ENCODE data around the gene GPR85.
"Not testable (repeated sequence)": the region's sequence is repeated elsewhere in the genome, so short reads cannot be mapped to it uniquely, and the experiment has no call there.

The GPR85 gene

GRCh38 chr7:113054938-113055337 is 31.7 kb downstream of the GPR85 start:
- H3K4me3 ChIP-seq (replicated peaks; ENCODE audit: insufficient read depth, low read length) = no peak overlapping the region
- H3K27ac ChIP-seq (replicated peaks) = no peak overlapping the region
- no peak for DNase-seq (ENCODE audit: low read depth in 1 of 2, low spot score in 1 of 2)
- H3K27me3 ChIP-seq (ENCODE audit: insufficient read depth, poor library complexity, severe bottlenecking) = no peaks in the 10 kb centered on the region
- TF ChIP-seq CTCF (IDR thresholded peaks at IDR 0.05; ENCODE audit: insufficient read depth, low read length) = no peak
- TF ChIP-seq, protein P1, sequence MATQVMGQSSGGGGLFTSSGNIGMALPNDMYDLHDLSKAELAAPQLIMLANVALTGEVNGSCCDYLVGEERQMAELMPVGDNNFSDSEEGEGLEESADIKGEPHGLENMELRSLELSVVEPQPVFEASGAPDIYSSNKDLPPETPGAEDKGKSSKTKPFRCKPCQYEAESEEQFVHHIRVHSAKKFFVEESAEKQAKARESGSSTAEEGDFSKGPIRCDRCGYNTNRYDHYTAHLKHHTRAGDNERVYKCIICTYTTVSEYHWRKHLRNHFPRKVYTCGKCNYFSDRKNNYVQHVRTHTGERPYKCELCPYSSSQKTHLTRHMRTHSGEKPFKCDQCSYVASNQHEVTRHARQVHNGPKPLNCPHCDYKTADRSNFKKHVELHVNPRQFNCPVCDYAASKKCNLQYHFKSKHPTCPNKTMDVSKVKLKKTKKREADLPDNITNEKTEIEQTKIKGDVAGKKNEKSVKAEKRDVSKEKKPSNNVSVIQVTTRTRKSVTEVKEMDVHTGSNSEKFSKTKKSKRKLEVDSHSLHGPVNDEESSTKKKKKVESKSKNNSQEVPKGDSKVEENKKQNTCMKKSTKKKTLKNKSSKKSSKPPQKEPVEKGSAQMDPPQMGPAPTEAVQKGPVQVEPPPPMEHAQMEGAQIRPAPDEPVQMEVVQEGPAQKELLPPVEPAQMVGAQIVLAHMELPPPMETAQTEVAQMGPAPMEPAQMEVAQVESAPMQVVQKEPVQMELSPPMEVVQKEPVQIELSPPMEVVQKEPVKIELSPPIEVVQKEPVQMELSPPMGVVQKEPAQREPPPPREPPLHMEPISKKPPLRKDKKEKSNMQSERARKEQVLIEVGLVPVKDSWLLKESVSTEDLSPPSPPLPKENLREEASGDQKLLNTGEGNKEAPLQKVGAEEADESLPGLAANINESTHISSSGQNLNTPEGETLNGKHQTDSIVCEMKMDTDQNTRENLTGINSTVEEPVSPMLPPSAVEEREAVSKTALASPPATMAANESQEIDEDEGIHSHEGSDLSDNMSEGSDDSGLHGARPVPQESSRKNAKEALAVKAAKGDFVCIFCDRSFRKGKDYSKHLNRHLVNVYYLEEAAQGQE (IDR thresholded peaks at IDR 0.05; ENCODE audit: insufficient replicate concordance, low read depth) = no peak
- no peak for TF ChIP-seq GABPA (IDR thresholded peaks at IDR 0.05; ENCODE audit: low read depth)
- no peak for TF ChIP-seq SPI1 (IDR thresholded peaks at IDR 0.05; ENCODE audit: borderline replicate concordance, low read depth)
- TF ChIP-seq POLR2AphosphoS5 (IDR thresholded peaks at IDR 0.05; ENCODE audit: low read depth) = no peak

DNA sequence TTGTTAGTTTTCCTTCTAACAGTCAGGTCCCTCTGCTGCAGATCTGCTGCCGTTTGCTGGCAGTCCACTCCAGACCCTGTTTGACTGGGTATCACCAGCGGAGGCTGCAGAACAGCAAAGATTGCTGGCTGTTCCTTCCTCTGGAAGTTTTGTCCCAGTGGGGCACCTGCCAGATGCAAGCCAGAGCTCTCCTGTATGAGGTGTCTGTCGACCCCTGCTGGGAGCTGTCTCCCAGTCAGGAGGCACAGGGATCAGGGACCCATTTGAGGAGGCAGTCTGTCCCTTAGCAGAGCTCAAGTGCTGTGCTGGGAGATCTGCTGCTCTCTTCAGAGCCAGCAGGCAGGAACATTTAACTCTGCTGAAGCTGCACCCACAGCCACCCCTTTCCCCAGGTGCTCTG is 32.4 kb downstream of the GPR85 start:
- not testable (repeated sequence) for H3K27me3 ChIP-seq (ENCODE audit: insufficient read depth, poor library complexity, severe bottlenecking); H3K4me3 ChIP-seq (replicated peaks; ENCODE audit: insufficient read depth, low read length); H3K27ac ChIP-seq (replicated peaks); DNase-seq (ENCODE audit: low read depth in 1 of 2, low spot score in 1 of 2)

GRCh38 chr7:113049221-113049620 is 37.4 kb downstream of the GPR85 start:
- H3K27me3 ChIP-seq (ENCODE audit: insufficient read depth, poor library complexity, severe bottlenecking); H3K27ac ChIP-seq (replicated peaks); H3K4me3 ChIP-seq (replicated peaks; ENCODE audit: insufficient read depth, low read length); DNase-seq (ENCODE audit: low read depth in 1 of 2, low spot score in 1 of 2): not testable (repeated sequence)

DNA sequence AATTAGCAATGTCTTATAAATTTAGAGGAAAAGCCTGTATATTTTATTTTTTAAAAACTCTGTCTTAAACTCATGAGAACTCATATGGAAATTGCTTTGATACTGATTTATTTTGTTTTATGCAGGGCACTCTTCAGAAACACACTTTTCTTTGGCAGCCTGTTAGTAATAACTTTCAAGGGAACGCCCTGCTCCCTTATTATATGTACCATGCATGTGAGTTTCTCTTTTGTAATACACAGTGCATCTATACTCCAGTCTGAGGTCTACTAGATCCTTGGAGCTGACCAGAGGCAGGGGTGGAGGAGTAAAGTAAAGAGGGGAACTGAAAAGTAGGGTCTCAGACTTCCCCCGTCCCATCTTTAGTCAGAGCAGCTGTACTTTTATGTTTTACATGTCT is 40.2 kb downstream of the GPR85 start:
- TF ChIP-seq CTCF (IDR thresholded peaks at IDR 0.05; ENCODE audit: insufficient read depth, low read length) (no peak), POLR2AphosphoS5 (IDR thresholded peaks at IDR 0.05; ENCODE audit: low read depth) (no peak), GABPA (IDR thresholded peaks at IDR 0.05; ENCODE audit: low read depth) (no peak), SPI1 (IDR thresholded peaks at IDR 0.05; ENCODE audit: borderline replicate concordance, low read depth) (no peak)
- TF ChIP-seq, protein P1 (IDR thresholded peaks at IDR 0.05; ENCODE audit: insufficient replicate concordance, low read depth) = no peak
- no peak for DNase-seq (ENCODE audit: low read depth in 1 of 2, low spot score in 1 of 2)
- Histone ChIP-seq H3K27ac (replicated peaks) (no peak overlapping the region), H3K27me3 (ENCODE audit: insufficient read depth, poor library complexity, severe bottlenecking) (no peaks in the 10 kb centered on the region), H3K4me3 (replicated peaks; ENCODE audit: insufficient read depth, low read length) (no peak overlapping the region)

DNA sequence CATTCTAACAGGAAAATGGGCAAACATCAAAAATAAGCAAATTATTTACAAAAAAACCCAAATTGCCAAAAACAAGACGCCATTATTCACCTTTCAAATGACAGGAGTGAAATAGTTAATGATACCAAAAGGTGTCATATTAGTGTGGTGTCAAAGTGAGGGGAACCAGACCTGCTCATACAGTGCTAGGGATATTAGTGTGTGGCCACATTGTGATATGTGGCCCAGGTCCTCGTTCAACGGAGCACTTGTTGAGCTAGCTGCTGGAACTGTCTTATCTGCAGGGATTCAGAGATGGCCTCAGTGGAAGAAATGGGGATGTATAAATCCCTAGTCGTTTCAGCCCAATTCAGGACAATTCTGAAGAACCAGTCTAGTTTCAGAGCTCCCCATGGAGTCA is 41.2 kb downstream of the GPR85 start:
- no peak overlapping the region for H3K27ac ChIP-seq (replicated peaks)
- H3K27me3 ChIP-seq (ENCODE audit: insufficient read depth, poor library complexity, severe bottlenecking) = no peaks in the 10 kb centered on the region
- DNase-seq (ENCODE audit: low read depth in 1 of 2, low spot score in 1 of 2) = no peak
- H3K4me3 ChIP-seq (replicated peaks; ENCODE audit: insufficient read depth, low read length) = no peak overlapping the region
- TF ChIP-seq SPI1 (IDR thresholded peaks at IDR 0.05; ENCODE audit: borderline replicate concordance, low read depth) (no peak), GABPA (IDR thresholded peaks at IDR 0.05; ENCODE audit: low read depth) (no peak), CTCF (IDR thresholded peaks at IDR 0.05; ENCODE audit: insufficient read depth, low read length) (no peak), POLR2AphosphoS5 (IDR thresholded peaks at IDR 0.05; ENCODE audit: low read depth) (no peak)
- TF ChIP-seq, protein P1 (IDR thresholded peaks at IDR 0.05; ENCODE audit: insufficient replicate concordance, low read depth) = no peak

Data from HL-60 (cell line).